Kidney epithelial cell (primary cell): Measurements from ENCODE around the gene RNF212. TPM values are rescaled to one million over a fixed set of nuclear protein-coding genes. Genes with fewer than 3 reads are reported as not detected.

Experiments used
- DNase-seq: peaks from one replicate; pipeline ENCODE4 v3.0.0-alpha.2; 2010; ENCODE audit warnings: low read depth
- H3K27me3 ChIP-seq: 2 replicates; pipeline ENCODE4 v1.6.0; 2011; ENCODE audit warnings: low read length; ENCODE audit not compliant: control insufficient read depth, insufficient read depth
- H3K36me3 ChIP-seq: 2 replicates; pipeline ENCODE4 v1.5.1; 2011; ENCODE audit warnings: low read length; ENCODE audit not compliant: control insufficient read depth, insufficient read depth
- H3K4me3 ChIP-seq: 2 replicates; pipeline ENCODE4 v1.5.1; 2011; ENCODE audit warnings: low read depth, mild to moderate bottlenecking, control low read depth, low read length
- total RNA-seq: library from RNA; depleted of rRNA; stranded (reverse); fragments of >200 nt; gene quantifications from 2 replicates; pipeline ENCODE4 v1.2.3, GENCODE V29; 2015
- TF ChIP-seq, protein P1 (sequence below): IDR thresholded peaks from 2 replicates; pipeline ENCODE4 v1.5.1; 2011; ENCODE audit warnings: mild to moderate bottlenecking, moderate library complexity, low read length, control low read depth, inconsistent platforms; ENCODE audit not compliant: insufficient read depth, poor library complexity, severe bottlenecking

RNF212 gene
- total RNA-seq, 1 donor from 2014 or later = 5.2 TPM

DNA sequence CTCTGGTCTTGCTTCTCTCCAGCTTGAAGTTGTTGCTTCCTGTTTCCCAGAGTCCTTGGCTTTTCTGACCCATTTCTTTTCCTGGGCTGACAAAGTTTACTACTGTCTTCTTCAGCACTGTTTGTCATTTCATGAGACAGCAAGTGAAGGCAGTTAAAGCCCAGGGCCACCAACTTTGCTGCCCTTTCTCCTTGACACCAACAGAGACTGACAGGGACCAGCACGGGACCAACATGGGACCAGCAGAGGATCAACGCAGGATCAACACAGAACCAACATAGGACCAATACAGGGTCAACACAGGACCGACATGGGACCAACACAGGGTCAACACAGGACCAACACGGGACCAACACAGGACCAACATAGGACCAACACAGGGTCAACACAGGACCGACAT, 34.9 kb downstream of the RNF212 start:
- H3K27me3 ChIP-seq = peaks cover 3% of the 10 kb centered on the region
- H3K4me3 ChIP-seq = no peak overlapping the region
- no peak for DNase-seq
- H3K36me3 ChIP-seq = no peaks in the 10 kb centered on the region
- TF ChIP-seq, protein P1, sequence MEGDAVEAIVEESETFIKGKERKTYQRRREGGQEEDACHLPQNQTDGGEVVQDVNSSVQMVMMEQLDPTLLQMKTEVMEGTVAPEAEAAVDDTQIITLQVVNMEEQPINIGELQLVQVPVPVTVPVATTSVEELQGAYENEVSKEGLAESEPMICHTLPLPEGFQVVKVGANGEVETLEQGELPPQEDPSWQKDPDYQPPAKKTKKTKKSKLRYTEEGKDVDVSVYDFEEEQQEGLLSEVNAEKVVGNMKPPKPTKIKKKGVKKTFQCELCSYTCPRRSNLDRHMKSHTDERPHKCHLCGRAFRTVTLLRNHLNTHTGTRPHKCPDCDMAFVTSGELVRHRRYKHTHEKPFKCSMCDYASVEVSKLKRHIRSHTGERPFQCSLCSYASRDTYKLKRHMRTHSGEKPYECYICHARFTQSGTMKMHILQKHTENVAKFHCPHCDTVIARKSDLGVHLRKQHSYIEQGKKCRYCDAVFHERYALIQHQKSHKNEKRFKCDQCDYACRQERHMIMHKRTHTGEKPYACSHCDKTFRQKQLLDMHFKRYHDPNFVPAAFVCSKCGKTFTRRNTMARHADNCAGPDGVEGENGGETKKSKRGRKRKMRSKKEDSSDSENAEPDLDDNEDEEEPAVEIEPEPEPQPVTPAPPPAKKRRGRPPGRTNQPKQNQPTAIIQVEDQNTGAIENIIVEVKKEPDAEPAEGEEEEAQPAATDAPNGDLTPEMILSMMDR = no peak

GRCh38 chr4:1077711-1078477, 35.5 kb downstream of the RNF212 start:
- no peak overlapping the region for H3K4me3 ChIP-seq

DNA sequence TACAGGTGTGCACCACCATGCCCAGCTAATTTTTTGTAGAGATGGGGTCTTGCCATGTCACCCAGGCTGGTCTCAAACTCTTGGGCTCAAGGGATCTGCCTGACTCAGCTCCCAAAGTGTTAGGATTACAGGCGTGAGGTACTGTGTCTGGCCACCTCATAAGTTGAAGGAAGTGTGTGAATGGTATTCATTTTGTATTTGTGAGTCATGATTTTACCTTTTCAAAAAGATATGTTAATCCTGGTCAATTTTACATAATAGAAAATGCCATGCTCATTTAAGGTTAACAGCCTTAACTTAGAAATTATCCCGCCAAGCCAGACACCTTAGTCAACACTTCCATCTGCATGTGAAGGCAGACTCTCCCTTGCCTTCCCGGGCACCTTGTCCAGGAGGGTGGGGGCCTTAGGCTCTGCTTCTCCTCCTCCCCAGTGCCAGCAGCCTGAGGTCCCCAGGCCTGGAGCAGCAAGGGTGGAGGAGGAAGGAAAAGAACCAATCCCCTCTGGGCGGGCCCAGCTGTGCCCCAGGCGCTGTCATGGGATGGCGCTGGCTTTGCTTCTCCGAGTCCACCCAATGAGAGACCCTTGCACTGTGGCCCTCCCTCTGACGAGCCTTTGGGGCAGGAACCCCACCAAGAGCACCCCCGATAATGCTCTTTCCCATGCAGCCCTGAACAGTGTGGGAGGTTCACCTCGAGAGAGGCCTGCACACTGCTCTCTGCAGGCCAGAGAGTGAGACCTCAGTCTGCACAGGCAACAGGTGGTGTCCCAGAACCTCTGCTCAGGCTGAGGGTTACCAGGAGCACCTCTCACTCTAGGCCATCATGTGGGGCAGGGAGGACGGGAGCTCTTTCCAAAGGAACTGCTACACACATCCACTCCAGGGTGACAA, 37.3 kb downstream of the RNF212 start:
- H3K4me3 ChIP-seq = no peak overlapping the region
- peaks cover 3% of the 10 kb centered on the region for H3K27me3 ChIP-seq
- no peak for DNase-seq
- TF ChIP-seq, protein P1 = no peak
- H3K36me3 ChIP-seq = no peaks in the 10 kb centered on the region

More at GRCh38 chr4:1077711-1078477, 35.5 kb downstream of the RNF212 start:
- Histone ChIP-seq H3K36me3 (no peaks in the 10 kb centered on the region), H3K27me3 (peaks cover 3% of the 10 kb centered on the region)
- TF ChIP-seq, protein P1 = no peak
- DNase-seq = no peak

DNA sequence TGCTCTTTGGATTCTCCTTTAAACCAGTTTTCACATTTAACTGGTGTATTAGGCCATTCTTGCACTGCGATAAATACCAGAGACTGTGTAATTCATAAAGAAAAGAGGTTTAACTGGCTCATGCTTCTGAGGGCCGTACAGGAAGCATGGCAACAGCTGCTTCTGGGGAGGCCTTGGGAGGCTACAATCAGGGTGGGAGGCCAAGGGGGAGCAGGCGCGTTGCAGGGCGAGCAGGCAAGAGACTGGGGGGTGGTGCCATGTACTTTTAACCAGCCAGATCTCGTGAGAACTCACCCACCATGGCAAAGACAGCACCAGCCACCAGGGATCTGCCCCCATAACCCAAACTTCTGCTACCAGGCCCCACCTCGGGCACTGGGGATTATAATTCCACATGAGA, 38.1 kb downstream of the RNF212 start:
- Histone ChIP-seq H3K4me3 (no peak overlapping the region), H3K27me3 (peaks cover 3% of the 10 kb centered on the region), H3K36me3 (no peaks in the 10 kb centered on the region)
- TF ChIP-seq, protein P1 = no peak
- DNase-seq = no peak

GRCh38 chr4:1074077-1074476, 39.3 kb downstream of the RNF212 start:
- TF ChIP-seq, protein P1 = no peak
- Histone ChIP-seq H3K4me3 (no peak overlapping the region), H3K36me3 (no peaks in the 10 kb centered on the region), H3K27me3 (peaks cover 3% of the 10 kb centered on the region)
- no peak for DNase-seq
